HUES64 (cell line): Measurements from ENCODE around the gene CDH2.
A peak's percentile ranks its signal among the peaks of the same experiment; 100 is the strongest.

Experiments used
- H3K27ac ChIP-seq: 2 replicates; pipeline ENCODE4 v1.7.0; 2013; ENCODE audit warnings: low read depth, low read length, inconsistent platforms
- H3K27me3 ChIP-seq: 2 replicates; pipeline ENCODE4 v1.6.1; 2013; ENCODE audit warnings: mild to moderate bottlenecking, low read length; ENCODE audit not compliant: insufficient read depth
- H3K36me3 ChIP-seq: 2 replicates; pipeline ENCODE4 v1.6.1; 2013; ENCODE audit warnings: mild to moderate bottlenecking, low read length; ENCODE audit not compliant: insufficient read depth
- H3K4me1 ChIP-seq: 2 replicates; pipeline ENCODE4 v1.6.1; 2013; ENCODE audit warnings: mild to moderate bottlenecking, low read length, moderate library complexity; ENCODE audit not compliant: insufficient read depth
- H3K4me3 ChIP-seq: 2 replicates; pipeline ENCODE4 v1.5.1; 2013; ENCODE audit warnings: mild to moderate bottlenecking, low read length, moderate library complexity
- H3K9ac ChIP-seq: 2 replicates; pipeline ENCODE4 v1.6.1; 2013; ENCODE audit warnings: mild to moderate bottlenecking, low read depth, low read length
- H3K9me3 ChIP-seq: 2 replicates; pipeline ENCODE4 v1.6.1; 2013; ENCODE audit warnings: low read depth, low read length; ENCODE audit not compliant: insufficient read depth
- WGBS: fragments of 150-250, 120-280 bp; methylation state at CpG from one replicate; pipeline ENCODE4 v1.1.7; 2013; ENCODE audit warnings: missing lambda C conversion rate; 5-methylcytosine and 5-hydroxymethylcytosine counted together

The CDH2 gene

GRCh38 chr18:28183418-28184078 lies 6.6 kb upstream of the CDH2 start:
- Histone ChIP-seq H3K4me3 (no peak overlapping the region), H3K9ac (no peak overlapping the region), H3K36me3 (no peaks in the 10 kb centered on the region), H3K9me3 (no peaks in the 10 kb centered on the region), H3K27ac (no peak overlapping the region), H3K27me3 (peaks cover 15% of the 10 kb centered on the region), H3K4me1 (peaks cover 44% of the 10 kb centered on the region)
- WGBS = 91% methylated on average over 4 of the region's 4 CpGs

DNA sequence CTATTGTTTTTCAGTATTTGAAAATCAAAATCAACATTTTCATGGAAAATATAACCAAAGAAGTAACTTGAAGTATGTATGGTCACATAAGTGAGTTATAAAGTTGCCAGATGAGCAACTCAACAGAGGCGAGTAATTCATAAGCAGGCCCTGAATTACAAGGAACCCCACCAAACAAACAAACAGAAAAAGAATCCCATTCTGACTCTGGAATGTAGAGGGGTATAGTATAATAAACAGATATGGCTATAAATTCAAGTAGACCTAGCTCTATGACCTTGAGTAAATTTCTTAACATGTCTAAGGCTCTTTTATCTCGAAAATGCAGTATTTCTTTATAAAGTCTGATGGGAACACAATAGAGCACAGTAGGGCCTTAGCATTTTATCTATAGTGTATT lies 4.7 kb upstream of the CDH2 start:
- 53% methylated on average over 1 of the region's 2 CpGs for WGBS
- Histone ChIP-seq H3K9ac (no peak overlapping the region), H3K4me1 (peaks cover 45% of the 10 kb centered on the region), H3K36me3 (no peaks in the 10 kb centered on the region), H3K9me3 (no peaks in the 10 kb centered on the region), H3K27me3 (peaks cover 15% of the 10 kb centered on the region), H3K4me3 (no peak overlapping the region), H3K27ac (no peak overlapping the region)

DNA sequence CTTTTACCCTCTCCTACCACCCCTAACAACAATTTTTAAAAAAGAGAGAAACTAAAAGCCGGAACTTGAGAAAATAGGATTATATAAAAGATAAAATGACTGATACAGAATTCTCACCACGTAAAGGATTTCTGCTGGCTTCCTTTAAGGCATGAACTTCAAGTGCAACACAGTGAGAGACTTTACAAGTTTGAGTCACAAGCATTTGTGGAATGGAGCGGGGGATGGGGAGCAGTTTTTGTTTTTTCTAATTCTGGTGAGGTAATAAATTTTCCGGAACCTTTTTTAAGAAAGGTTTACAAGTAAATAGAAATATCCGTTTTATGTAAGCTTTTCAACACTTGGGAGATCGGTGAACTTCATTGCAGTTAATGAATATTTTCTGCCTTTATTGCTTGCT lies 1.8 kb upstream of the CDH2 start:
- Histone ChIP-seq H3K4me3 (peak overlapping the region; percentile 83), H3K9me3 (no peaks in the 10 kb centered on the region), H3K4me1 (peaks cover 54% of the 10 kb centered on the region), H3K27me3 (peaks cover 44% of the 10 kb centered on the region), H3K36me3 (no peaks in the 10 kb centered on the region), H3K9ac (peak overlapping the region; percentile 27), H3K27ac (peak overlapping the region; percentile 86; the same call in 1 of the 2 replicates)
- 11% methylated on average over 5 of the region's 6 CpGs for WGBS

DNA sequence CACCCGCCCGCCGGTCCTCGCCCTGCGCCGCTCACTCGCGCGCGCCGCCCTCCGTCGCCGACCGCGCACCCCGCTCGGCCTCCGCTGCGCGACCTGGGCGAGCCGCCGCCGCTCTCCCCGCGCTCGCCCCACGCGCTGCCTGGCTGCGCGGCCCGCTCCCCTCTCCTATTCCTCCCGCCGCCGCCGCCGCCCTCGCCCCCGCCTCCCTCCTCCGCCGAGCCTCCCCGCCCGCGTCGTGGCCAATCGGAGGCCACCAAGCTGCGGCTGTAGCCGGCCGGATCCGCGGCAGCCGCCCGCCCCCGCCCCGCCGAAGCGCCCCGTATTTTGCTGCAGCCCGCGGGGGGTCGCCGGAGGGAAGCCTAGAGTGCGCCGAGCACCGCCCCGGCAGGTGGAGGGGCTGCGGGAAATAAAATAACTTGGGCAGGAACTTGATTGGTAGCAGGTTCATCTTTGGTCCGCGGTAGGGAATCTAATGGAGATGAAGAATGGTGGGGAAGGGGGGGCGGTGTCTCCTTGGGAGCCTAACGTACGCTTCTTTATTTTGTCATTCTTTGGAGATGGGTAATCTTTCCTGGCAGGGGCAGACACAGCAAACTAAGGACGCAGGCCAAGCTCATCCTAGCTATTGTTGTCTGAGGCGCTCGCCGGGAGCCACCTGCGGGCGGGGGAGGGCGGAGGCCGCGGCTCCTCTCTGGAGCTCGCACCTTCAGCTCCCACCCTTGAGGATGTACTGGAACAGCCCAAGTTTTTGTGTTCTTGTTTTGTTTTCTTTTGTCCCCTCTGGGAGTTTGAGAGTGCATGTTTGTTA lies 1.1 kb upstream of the CDH2 start:
- H3K27ac ChIP-seq = peak overlapping the region; percentile 86; the same call in 1 of the 2 replicates

DNA sequence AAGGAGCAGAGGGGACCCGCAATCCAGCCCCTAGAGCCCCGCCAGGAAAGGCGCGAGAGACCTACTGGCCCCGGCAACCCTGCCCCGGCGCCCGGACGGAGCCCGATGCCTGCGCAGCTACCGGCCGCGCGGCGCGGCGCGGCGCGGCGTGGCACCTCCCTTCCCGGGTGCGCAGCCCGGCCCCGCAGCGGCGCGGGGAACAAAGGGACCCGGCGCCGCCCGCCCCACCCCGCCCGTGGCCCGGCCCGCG lies 307 bp downstream of the CDH2 start:
- no peak overlapping the region; the same call in 1 of the 2 replicates for H3K27ac ChIP-seq
- peak overlapping the region; percentile 76 for H3K9ac ChIP-seq
- H3K36me3 ChIP-seq = no peaks in the 10 kb centered on the region; the same call in 1 of the 2 replicates
- under 1% methylated on average over 38 of the region's 38 CpGs for WGBS
- H3K4me1 ChIP-seq = peaks cover 51% of the 10 kb centered on the region
- H3K4me3 ChIP-seq = peak overlapping the region; percentile 83
- H3K9me3 ChIP-seq = no peaks in the 10 kb centered on the region
- peaks cover 48% of the 10 kb centered on the region for H3K27me3 ChIP-seq

More for the DNA sequence above, 1.1 kb upstream of the CDH2 start:
- peak overlapping the region; percentile 78 for H3K9ac ChIP-seq
- under 1% methylated on average over 83 of the region's 83 CpGs for WGBS
- H3K4me1 ChIP-seq = peaks cover 55% of the 10 kb centered on the region
- H3K27me3 ChIP-seq = peaks cover 48% of the 10 kb centered on the region
- no peaks in the 10 kb centered on the region for H3K9me3 ChIP-seq
- peak overlapping the region; percentile 83 for H3K4me3 ChIP-seq
- H3K36me3 ChIP-seq = no peaks in the 10 kb centered on the region; the same call in 1 of the 2 replicates

DNA sequence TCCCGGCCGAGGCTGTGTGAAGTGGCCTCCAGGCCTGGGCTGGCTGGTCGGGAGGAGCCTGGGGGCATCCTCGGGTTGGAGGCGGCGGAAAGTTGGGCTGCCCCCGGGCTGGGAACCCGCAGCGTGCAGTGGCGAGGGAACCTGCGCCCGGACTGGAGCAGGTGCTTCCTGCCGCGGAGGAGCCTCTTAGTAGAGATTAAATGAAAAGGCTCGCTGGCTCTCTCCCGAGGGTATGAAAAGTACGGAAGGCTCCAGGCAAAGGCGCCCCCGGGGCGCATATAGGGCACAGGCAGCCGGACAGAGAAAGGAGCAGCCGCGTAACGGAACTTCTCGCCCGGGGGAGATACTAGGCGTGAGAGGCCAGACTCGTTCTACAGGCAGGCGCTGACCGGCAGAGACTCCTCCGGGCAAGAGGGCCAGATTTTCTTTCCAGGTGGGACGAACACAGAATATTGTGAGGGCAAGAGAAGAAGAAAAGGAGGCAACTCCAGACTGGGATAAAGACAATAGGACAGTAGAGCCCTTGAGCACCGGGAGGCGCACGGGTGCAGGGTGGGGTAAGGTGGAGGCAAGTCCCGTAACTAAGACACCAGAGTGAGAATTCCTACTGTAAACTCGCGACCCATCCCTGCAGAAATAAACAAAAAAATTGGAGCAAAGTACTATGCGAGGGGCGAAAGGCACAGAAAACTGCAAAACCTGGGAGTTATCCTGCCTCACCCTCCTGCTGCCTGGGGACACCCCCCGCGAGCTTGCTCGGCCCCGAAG lies 816 bp downstream of the CDH2 start:
- under 1% methylated on average over 44 of the region's 44 CpGs for WGBS
- Histone ChIP-seq H3K4me1 (peaks cover 48% of the 10 kb centered on the region), H3K27me3 (peaks cover 48% of the 10 kb centered on the region), H3K36me3 (no peaks in the 10 kb centered on the region; the same call in 1 of the 2 replicates), H3K4me3 (peak overlapping the region; percentile 83), H3K9me3 (no peaks in the 10 kb centered on the region), H3K27ac (no peak overlapping the region; the same call in 1 of the 2 replicates), H3K9ac (peak overlapping the region; percentile 76)

- peak overlapping the region; percentile 76 for H3K9ac ChIP-seq
- peaks cover 48% of the 10 kb centered on the region for H3K27me3 ChIP-seq
- peaks cover 4% of the 10 kb centered on the region; the same call in 1 of the 2 replicates for H3K36me3 ChIP-seq
- peaks cover 43% of the 10 kb centered on the region for H3K4me1 ChIP-seq
- H3K27ac ChIP-seq = no peak overlapping the region
- no peaks in the 10 kb centered on the region for H3K9me3 ChIP-seq
- peak overlapping the region; percentile 83 for H3K4me3 ChIP-seq
- WGBS = under 1% methylated on average over 53 of the region's 53 CpGs
These were observed 1.6 kb downstream of the CDH2 start for GRCh38 chr18:28175150-28175929.

- peaks cover 33% of the 10 kb centered on the region for H3K4me1 ChIP-seq
- 45% methylated on average over 7 of the region's 8 CpGs for WGBS
- peak overlapping the region; percentile 83 for H3K4me3 ChIP-seq
- no peak overlapping the region for H3K27ac ChIP-seq
- H3K27me3 ChIP-seq = peaks cover 38% of the 10 kb centered on the region
- no peaks in the 10 kb centered on the region for H3K9me3 ChIP-seq
- peak overlapping the region; percentile 76; the same call in 1 of the 2 replicates for H3K9ac ChIP-seq
- H3K36me3 ChIP-seq = peaks cover 4% of the 10 kb centered on the region; the same call in 1 of the 2 replicates
These were observed 2.6 kb downstream of the CDH2 start for GRCh38 chr18:28174181-28174905.

DNA sequence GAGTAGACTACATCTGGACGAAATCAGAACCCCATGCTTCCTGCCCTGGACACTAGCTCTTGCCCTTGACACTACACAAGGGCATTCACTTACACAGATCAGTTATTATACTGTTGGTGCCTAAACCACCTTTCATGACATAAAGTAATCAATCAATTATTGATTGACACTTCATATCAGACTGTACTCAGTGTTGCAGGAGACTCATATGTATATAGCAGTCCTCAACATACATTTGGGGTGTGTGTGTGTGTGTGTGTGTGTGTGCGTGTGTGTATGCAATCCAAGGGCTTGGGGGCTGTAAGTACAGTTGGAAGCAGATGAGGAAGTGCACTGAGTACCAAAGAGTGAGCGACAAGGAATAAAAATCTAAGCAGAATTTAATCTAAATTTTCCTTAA lies 5.1 kb downstream of the CDH2 start:
- Histone ChIP-seq H3K36me3 (peaks cover 4% of the 10 kb centered on the region; the same call in 1 of the 2 replicates), H3K4me3 (no peak overlapping the region), H3K4me1 (peaks cover 24% of the 10 kb centered on the region; the same call in 1 of the 2 replicates), H3K27ac (no peak overlapping the region), H3K27me3 (peaks cover 32% of the 10 kb centered on the region), H3K9me3 (no peaks in the 10 kb centered on the region), H3K9ac (no peak overlapping the region)
- 90% methylated on average over 3 of the region's 3 CpGs for WGBS

DNA sequence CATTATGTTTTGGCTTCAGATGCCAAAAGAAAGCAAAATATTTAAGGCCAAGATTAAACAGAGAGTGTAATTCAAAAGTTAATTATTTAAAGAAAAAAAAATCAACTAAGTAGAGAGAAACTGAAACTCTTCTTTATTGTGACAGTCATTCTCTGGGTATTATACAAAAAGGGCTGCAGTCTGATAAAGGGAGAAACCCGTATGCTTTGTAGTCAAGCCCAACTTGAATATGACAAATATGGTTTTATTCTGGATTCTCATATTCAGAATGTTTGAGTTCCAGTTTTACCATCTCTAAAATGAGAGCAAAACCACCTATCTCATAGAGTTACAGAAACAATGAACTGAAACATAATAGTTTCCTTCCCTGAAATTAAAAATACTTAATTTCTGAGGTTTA lies 8.2 kb downstream of the CDH2 start:
- H3K9ac ChIP-seq = no peak overlapping the region
- no peak overlapping the region for H3K27ac ChIP-seq
- H3K4me1 ChIP-seq = peaks cover 14% of the 10 kb centered on the region; the same call in 1 of the 2 replicates
- no peaks in the 10 kb centered on the region for H3K9me3 ChIP-seq
- H3K36me3 ChIP-seq = peaks cover 4% of the 10 kb centered on the region; the same call in 1 of the 2 replicates
- H3K27me3 ChIP-seq = peaks cover 4% of the 10 kb centered on the region
- 56% methylated on average over 1 of the region's 1 CpG for WGBS
- no peak overlapping the region for H3K4me3 ChIP-seq
